ENCODE measurements around the gene CAMK1G. TPM values are rescaled to one million over a fixed set of nuclear protein-coding genes. Genes with fewer than 3 reads are reported as not detected.
A peak's percentile ranks its signal among the peaks of the same experiment; 100 is the strongest.

Gene CAMK1G
- total RNA-seq, 2 donors from 2014 or later: 0.21 TPM; not detected in 1

DNA sequence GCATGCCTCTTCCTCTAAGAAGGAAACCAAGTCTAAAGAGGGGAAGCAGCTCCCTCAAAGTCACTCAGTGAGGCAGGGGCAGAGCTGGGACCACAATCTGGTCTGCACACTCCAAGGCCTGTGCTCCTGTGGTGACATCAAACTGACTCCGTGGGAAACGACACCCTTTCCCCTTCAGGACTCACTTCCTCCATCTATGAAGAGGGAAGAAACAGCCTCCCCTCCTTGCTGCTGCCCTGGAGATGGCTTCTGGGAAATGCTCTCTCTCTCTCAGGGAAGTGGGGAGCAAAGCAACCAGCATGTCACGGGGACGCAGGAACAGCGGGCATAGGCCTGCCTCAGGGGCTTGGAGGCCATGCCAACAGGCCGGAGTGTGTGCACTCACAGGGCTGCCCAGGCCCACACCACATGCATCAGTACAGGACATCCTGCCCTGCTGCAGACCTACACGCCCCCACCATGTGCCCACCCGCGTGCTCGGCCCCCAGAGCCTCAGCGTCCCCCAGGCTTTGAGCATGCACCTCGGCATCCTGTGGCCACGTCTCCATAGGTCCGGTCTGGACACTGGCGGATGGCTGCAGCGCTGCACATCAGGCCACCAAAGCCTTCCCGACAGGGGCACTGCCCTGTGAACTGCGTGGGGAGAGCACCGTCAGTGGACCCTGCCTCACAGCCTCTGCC, 43.0 kb downstream of the CAMK1G start:
- no peaks in the 10 kb centered on the region for H3K36me3 Mint-ChIP-seq (ENCODE audit: low read depth)

DNA sequence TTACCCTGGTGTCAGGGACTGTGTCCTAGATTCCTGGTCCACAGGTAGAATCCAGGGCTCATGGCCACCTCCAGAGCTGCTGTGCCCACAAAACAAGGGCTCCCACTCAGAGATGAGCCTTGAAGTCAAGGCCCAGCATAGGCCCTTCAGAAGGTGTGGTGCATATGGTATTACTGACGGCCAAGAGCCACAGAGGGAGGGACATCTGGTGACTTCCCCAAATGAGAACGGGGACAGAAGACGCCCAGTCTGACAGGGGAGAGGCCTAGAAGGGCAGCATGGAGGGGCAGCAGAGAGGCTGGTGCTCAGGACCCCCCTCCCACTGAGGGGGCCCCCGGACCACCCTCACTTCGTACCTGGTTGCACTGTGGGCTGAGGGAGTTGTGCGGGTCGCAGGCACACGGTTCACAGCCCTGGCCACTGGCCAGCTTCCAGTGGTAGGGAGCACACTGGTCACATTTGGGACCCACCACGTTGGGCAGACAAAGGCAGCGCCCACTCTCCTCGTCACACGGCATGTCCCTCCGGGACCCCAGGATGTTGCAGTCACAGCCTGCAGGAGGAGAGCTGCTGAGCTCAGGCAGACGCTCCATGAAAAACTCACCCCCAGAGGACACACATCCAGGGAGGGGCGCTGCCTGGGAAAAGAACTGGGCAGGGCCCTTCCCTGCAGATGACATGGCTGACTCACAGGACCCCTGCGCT, 43.7 kb downstream of the CAMK1G start:
- Mint-ChIP-seq H3K27ac (peak overlapping the region; percentile 21), H3K36me3 (ENCODE audit: low read depth) (no peaks in the 10 kb centered on the region), H3K4me3 (no peak overlapping the region), H3K4me1 (peaks cover 5% of the 10 kb centered on the region), H3K27me3 (no peaks in the 10 kb centered on the region), H3K9me3 (no peaks in the 10 kb centered on the region)
- peak; percentile 3 for ATAC-seq (replicated peaks)

More for the DNA sequence above, 43.0 kb downstream of the CAMK1G start:
- ATAC-seq (replicated peaks): no peak
- H3K27me3 Mint-ChIP-seq: no peaks in the 10 kb centered on the region
- no peak overlapping the region for H3K4me3 Mint-ChIP-seq
- no peak overlapping the region for H3K27ac Mint-ChIP-seq
- no peaks in the 10 kb centered on the region for H3K9me3 Mint-ChIP-seq
- peaks cover 5% of the 10 kb centered on the region for H3K4me1 Mint-ChIP-seq

DNA sequence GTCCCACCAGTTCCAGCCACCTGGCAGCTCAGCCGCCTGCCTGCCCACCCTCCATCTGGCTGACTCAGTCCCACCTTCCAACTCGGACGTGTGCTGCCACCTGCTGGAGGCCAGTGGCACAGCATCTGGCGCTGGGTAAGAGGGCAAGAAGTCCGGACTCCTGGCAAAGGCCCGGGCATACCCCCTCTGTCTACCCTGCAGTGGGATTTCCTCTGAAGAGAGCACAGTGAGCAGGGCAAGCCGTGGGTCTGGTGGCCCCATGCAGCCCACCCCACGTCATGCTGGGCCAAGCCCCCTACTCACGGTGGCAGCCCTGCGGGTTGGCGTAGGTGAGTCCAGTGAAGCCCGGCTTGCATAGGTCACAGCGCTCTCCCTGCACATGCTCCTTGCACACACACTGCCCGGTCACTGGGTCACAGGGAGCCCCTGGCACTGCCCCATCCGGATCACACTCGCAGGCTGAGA, 44.2 kb downstream of the CAMK1G start:
- H3K4me3 Mint-ChIP-seq: no peak overlapping the region
- peak overlapping the region; percentile 21 for H3K27ac Mint-ChIP-seq
- H3K27me3 Mint-ChIP-seq: no peaks in the 10 kb centered on the region
- peak; percentile 81 for ATAC-seq (replicated peaks)
- no peaks in the 10 kb centered on the region for H3K36me3 Mint-ChIP-seq (ENCODE audit: low read depth)
- peaks cover 5% of the 10 kb centered on the region for H3K4me1 Mint-ChIP-seq
- H3K9me3 Mint-ChIP-seq: no peaks in the 10 kb centered on the region

DNA sequence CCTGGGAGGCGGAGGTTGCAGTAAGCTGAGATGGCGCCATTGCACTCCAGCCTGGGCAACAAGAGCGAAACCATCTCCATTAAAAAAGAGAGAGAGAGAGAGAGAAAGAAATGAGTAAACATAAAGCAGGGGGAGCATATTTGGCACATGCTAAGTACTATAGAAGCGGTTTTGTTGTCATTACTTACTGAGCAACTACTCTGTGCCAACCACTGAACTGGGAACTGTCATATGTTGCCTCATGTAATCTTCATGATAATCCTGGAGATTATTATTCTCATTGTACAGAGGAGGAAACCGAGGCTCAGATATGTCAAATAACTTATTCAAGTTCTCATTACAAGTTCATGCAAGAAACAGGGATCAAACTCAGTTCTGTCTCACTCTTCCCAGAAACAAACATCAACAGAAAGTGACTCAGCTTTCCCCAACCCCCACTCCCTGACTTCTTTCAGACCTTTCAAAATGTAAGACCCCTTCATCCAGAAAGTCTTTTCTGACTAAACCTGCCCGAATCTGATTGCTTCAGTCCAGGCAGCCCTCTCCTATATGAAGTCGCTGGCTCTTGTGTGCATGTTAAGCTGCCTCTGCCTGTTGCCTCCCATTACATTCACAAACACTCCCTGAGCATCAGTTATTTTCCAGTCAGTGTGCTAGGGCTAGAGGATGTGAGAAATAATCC, 45.2 kb downstream of the CAMK1G start:
- no peaks in the 10 kb centered on the region for H3K36me3 Mint-ChIP-seq (ENCODE audit: low read depth)
- H3K4me3 Mint-ChIP-seq: peak overlapping the region; percentile 10
- H3K27ac Mint-ChIP-seq: peak overlapping the region; percentile 52
- H3K27me3 Mint-ChIP-seq: no peaks in the 10 kb centered on the region
- H3K4me1 Mint-ChIP-seq: peaks cover 5% of the 10 kb centered on the region
- H3K9me3 Mint-ChIP-seq: no peaks in the 10 kb centered on the region
- peak; percentile 45 for ATAC-seq (replicated peaks)

DNA sequence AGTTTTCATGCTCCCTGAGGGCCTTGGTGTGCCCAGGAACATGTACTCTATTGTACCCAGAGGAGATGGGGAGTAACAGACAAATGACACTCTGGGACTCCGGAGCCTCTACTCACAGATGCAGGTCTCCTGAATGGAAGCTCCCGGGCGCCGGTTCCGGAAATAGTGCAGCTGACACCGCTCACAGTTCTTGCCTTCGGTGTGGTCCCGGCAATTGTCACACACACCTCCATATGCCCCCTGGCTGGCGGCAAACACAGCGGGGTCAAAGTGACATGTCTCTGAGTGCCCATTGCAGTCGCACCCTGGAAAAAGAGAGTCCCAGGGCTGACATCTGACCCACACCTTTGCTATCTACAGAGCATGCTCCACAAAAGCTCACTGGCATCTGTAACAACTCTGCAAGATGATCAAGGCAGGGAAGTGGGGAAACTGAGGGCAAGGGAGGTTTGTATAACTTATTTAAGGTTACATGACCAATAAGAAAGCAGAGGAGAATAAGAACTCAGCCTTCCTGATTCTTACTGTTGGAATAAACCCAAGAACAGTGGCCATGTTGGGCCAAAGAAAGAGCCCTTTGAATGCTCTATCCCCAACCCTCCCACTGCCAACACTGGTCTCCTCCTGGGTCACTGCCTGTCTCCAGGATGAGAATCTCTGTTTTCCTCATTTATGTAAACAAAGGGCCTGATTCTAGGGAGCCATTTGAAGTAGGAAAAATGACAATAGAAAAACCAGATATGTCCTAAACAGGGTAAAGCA, 46.3 kb downstream of the CAMK1G start:
- no peak for ATAC-seq (replicated peaks)

DNA sequence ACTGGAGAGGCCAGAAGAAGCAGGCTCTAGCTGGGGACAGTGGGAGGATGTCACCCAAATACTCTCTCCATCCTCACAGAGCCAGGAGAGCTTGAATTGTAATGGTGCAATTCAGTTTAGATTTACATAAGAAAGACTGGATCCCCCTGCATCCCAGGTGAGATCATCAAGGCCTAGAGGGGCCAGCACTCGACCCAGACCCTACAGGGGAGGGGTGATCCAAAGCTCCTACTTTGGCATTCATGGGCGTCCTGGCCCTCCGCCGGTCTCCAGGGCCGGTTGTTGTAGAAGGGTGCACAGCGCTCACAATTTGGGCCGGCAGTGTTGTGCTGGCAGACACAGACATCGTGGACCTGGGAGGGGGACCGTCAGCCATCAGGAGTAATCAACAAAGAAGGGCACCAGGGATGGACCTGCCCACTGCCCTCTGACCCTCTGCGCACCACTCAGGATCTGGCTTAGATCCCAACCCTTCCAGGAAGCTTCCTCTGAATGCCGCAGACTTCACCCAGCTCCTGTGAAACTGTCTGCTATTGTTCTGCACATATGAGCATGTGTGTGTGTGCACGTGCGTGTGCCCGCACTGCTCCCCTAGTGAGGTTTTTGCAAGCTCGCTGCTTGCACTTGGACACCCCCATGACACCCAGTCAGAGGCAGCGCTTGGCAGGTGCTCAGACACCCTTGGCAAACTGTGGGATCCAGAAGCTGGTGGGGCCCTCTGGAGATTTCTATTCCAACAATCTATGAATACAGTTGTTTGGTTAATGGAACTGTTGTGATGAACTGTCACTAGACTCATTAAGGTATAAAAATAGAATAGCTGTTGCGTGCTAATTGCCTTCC, 47.1 kb downstream of the CAMK1G start:
- H3K36me3 Mint-ChIP-seq (ENCODE audit: low read depth): no peaks in the 10 kb centered on the region
- H3K27me3 Mint-ChIP-seq: no peaks in the 10 kb centered on the region
- H3K27ac Mint-ChIP-seq: no peak overlapping the region
- H3K4me1 Mint-ChIP-seq: peaks cover 5% of the 10 kb centered on the region
- no peaks in the 10 kb centered on the region for H3K9me3 Mint-ChIP-seq
- ATAC-seq (replicated peaks): no peak
- H3K4me3 Mint-ChIP-seq: no peak overlapping the region

More for the DNA sequence above, 46.3 kb downstream of the CAMK1G start:
- H3K36me3 Mint-ChIP-seq (ENCODE audit: low read depth): no peaks in the 10 kb centered on the region
- no peak overlapping the region for H3K4me3 Mint-ChIP-seq
- H3K27ac Mint-ChIP-seq: peak overlapping the region; percentile 31
- H3K27me3 Mint-ChIP-seq: no peaks in the 10 kb centered on the region
- peaks cover 5% of the 10 kb centered on the region for H3K4me1 Mint-ChIP-seq
- no peaks in the 10 kb centered on the region for H3K9me3 Mint-ChIP-seq

DNA sequence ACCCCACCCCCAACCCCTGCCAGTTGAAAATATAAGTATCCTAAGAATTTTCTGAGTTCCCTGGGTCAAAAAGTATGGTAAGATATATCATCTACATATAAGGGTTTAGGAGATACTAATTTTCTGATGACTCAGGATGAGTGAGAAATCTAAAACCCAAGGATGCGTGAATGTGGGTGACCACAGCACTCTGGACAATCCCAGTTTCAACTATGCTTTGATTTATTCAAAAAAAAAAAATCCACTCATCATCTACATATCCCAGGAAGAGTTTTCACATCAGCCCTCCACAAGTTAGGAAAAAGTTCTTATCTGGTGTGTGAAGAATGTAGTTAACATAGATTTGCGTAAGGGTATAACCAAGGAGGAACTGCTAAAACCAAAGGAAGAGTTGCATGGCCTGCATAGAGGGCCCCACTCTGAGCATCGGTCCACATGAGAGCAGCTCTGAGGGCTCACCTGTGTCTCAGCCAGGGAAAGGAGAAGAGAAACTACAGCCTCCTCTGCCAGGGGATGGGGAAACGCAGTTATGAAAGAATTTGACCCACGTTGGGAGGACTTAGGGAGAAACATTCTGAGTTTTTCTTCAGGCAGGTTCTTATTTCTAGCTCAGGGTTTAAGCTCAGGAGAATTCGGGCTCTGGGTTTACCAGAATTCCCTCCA, 50.0 kb downstream of the CAMK1G start:
- Mint-ChIP-seq H3K9me3 (no peaks in the 10 kb centered on the region), H3K4me1 (peaks cover 9% of the 10 kb centered on the region), H3K27me3 (no peaks in the 10 kb centered on the region), H3K36me3 (ENCODE audit: low read depth) (no peaks in the 10 kb centered on the region), H3K27ac (no peak overlapping the region), H3K4me3 (no peak overlapping the region)
- ATAC-seq (replicated peaks): no peak

DNA sequence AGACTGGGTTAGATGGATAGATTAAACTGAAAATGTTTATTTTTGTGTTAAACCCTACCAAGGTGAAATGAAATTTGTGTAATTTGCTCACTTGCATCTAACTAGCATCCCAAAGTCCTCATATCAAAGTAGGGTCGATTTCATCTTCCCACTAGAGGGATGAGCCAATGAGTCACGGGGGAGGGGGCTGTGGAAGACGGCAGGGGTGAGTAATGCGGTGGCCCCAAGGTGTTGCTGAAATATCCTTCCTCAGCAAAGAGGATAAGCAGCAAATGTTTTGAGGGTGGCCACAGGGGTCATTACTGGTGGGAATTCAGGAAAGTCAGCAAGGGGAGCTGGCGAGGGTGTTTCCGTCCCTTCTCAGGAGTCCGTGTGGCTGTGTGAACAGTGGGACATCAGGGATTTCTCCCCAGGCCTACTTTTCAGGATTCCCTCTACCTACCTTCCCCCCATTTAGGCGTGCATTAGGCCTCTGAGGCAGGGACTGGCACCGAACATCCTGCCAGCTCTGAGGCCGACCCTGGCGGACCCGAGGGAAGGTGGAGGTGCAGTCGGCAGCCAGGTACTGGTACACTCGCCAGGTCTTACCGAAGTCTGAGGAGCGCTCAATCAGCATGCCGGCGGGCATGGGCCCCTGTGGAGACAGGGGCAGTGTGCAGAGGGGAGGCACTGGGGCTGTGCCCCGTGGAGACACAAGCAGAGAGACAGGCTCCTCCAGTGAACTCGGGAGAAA, 50.7 kb downstream of the CAMK1G start:
- Mint-ChIP-seq H3K27ac (peak overlapping the region; percentile 71), H3K4me1 (peaks cover 7% of the 10 kb centered on the region), H3K9me3 (no peaks in the 10 kb centered on the region), H3K27me3 (no peaks in the 10 kb centered on the region), H3K4me3 (no peak overlapping the region), H3K36me3 (ENCODE audit: low read depth) (no peaks in the 10 kb centered on the region)
- ATAC-seq (replicated peaks): no peak

DNA sequence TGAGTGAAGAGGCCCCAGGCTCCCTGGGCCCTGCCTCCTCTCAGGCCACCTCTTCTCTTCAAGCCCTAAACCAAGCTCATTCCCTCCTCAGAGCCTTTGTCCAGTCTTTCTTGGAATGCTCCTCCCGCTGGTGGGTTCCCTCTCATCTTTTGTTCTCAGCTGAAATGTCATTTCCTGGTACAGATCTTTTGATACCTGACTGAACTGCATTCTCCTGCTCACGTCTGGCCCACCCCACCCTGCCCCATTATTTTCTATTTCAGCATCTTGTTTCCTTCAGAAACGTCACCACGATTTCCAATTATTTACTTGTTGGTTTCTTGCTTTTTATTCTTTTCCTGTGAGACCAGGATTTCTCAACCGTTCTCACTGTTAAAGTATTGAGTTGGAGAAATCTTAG, 52.3 kb downstream of the CAMK1G start:
- peak overlapping the region; percentile 23 for H3K27ac Mint-ChIP-seq
- H3K27me3 Mint-ChIP-seq: no peaks in the 10 kb centered on the region
- peaks cover 4% of the 10 kb centered on the region for H3K4me1 Mint-ChIP-seq
- H3K9me3 Mint-ChIP-seq: no peaks in the 10 kb centered on the region
- ATAC-seq (replicated peaks): no peak
- H3K4me3 Mint-ChIP-seq: no peak overlapping the region
- no peaks in the 10 kb centered on the region for H3K36me3 Mint-ChIP-seq (ENCODE audit: low read depth)

DNA sequence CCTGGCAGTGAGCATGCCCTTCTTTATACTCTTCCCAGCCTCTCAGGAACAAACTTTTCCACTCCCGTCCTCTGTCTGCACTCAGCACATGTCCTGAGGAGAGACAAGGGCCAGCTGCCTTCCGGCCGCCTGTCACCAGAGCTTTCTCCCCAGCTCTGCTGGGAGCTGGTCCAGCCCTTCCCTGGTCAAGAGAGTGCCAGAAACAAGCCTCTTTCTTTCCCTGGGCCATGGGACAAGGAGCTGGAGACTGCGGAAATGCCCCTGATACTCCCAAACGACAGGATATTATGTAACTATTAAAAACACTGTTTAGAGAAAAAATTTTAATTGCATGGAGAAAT, 58.3 kb downstream of the CAMK1G start:
- Mint-ChIP-seq H3K36me3 (ENCODE audit: low read depth) (no peaks in the 10 kb centered on the region), H3K4me3 (no peak overlapping the region), H3K9me3 (no peaks in the 10 kb centered on the region)

DNA sequence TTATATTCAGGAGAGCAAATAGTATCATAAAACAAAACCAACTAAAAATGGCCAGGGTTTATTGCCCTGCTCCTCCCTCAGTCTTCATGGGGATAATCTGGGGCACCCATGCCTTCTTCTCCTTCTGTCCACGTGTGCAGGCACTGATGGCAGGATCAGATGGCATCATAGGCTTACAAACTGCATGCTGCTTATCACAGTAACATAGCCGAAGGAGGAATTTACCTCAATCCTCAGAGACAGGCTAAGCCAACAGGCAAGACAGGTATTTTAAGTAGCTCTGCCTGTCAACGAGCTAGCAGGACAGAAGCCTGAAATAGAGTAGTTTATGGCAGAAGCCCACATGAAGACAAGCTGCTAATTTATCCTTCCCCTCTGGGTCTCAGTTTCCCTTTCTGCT, 59.3 kb downstream of the CAMK1G start:
- Mint-ChIP-seq H3K4me1 (no peaks in the 10 kb centered on the region), H3K27ac (no peak overlapping the region), H3K9me3 (no peaks in the 10 kb centered on the region), H3K27me3 (no peaks in the 10 kb centered on the region), H3K36me3 (ENCODE audit: low read depth) (no peaks in the 10 kb centered on the region), H3K4me3 (no peak overlapping the region)
- no peak for ATAC-seq (replicated peaks)

More for the DNA sequence above, 58.3 kb downstream of the CAMK1G start:
- peaks cover under 1% of the 10 kb centered on the region for H3K4me1 Mint-ChIP-seq
- no peaks in the 10 kb centered on the region for H3K27me3 Mint-ChIP-seq
- no peak for ATAC-seq (replicated peaks)
- H3K27ac Mint-ChIP-seq: no peak overlapping the region

DNA sequence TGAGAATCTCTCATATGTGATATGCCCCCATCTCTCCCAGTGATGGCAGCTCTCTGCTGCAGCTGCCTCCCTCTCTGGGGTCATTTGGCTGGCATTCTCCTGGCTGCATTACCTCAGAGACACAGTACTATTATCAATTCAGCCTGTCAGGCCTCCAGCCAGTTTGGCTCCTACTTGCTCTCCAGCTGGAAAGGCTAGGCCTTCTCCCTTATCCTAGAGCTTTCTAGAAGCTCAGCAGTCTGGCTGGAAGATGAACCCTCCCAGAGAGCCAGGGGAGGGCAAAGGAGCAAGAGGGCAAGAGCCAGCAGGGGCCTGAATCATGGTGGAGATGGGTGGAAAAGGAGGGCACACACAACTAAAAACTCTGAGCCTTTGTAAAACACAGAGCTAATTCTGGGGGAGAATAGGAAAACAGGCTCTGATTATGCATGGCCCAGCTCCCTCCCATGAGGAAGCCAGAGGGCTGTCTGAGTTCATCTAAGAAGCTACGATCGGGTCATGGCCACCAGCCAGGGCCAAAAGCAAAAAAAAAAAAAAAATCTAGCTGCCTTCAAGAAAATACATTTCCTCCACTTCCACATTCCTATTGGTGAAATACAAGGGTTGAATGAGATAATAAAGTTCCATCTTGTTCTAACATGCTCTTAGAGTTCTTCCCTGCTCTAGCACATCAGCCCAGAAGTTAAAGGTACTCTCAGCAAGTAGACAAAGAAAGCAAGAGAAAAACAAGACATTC, 59.9 kb downstream of the CAMK1G start:
- no peak for ATAC-seq (replicated peaks)
- Mint-ChIP-seq H3K36me3 (ENCODE audit: low read depth) (no peaks in the 10 kb centered on the region), H3K27me3 (no peaks in the 10 kb centered on the region), H3K27ac (no peak overlapping the region), H3K4me3 (no peak overlapping the region), H3K4me1 (no peaks in the 10 kb centered on the region), H3K9me3 (no peaks in the 10 kb centered on the region)
